Pancreas (tissue), 10 donors: ENCODE results near the gene LHFPL3. TPM values are rescaled to one million over a fixed set of nuclear protein-coding genes. Genes with fewer than 3 reads are reported as not detected.

Experiments
- ATAC-seq, 4 donors: fragments of 200-7000 bp; cut with Tn5 transposase; one replicate each; pipeline versions ENCODE4 v1.8.0 to v1.9.1; 2020; ENCODE audit warnings: mild to moderate bottlenecking in 4 of 4, moderate library complexity in 4 of 4
- DNase-seq, 6 donors: peaks; one replicate each; pipeline ENCODE4 v3.0.0-alpha.2; 2020
- FAIRE-seq: peaks from 2 replicates; lab custom pipeline; 2012; peaks lifted over from hg19 to GRCh38; lab: Jason Lieb, UNC
- H3K27ac ChIP-seq, 4 donors: fragments of 200-600 bp; sonication (generic); 1 replicate in 3 of 4; 2 replicates in 1 of 4; pipeline versions ENCODE4 v1.5.0 to v1.8.0; 2020
- H3K27me3 ChIP-seq, 4 donors: fragments of 200-600 bp; one replicate each; pipeline ENCODE4 v1.8.0; 2021
- H3K36me3 ChIP-seq, 3 donors: fragments of 200-600 bp; sonication (generic) in 1 of 3; one replicate each; pipeline versions ENCODE4 v1.5.0 to v1.8.0; 2020 to 2021
- H3K4me1 ChIP-seq, 3 donors: fragments of 200-600 bp; one replicate each; pipeline ENCODE4 v1.8.0; 2021
- H3K4me3 ChIP-seq, 4 donors: fragments of 200-600 bp; sonication (generic) in 2 of 4; one replicate each; pipeline versions ENCODE4 v1.5.0 to v1.8.0; 2020 to 2021
- H3K9me3 ChIP-seq, 4 donors: fragments of 200-600 bp; one replicate each; pipeline ENCODE4 v1.8.0; 2021
- CTCF ChIP-seq, 4 donors: fragments of 200-600 bp; sonication (generic) in 3 of 4; IDR thresholded peaks; one replicate each; pipeline versions ENCODE4 v1.5.0 to v1.8.0; 2021; ENCODE audit warnings: antibody characterized with exemption in 4 of 4
- WGBS, 2 donors: extraction: QIAGEN DNeasy Blood & Tissue Kit; methylation state at CpG; one replicate each; pipeline ENCODE4 v1.1.7; 2013; 5-methylcytosine and 5-hydroxymethylcytosine counted together
- intact Hi-C, 3 donors: fragments of 100-400 bp; cut with DNase I; formaldehyde crosslinking; loops; one replicate each; pipeline versions ENCODE4 v1.11.1 to v1.14.2; 2022
- polyA plus RNA-seq, 2 donors: library from polyadenylated mRNA; stranded (reverse); fragments of 200-250 nt; gene quantifications; one replicate each; pipeline ENCODE4 v1.2.3, GENCODE V29; 2013
- total RNA-seq, 6 donors: library from RNA; stranded (reverse); fragmentation: NEBNext Ultra II Directional in 4 of 6; extraction: Animal tissue kit (Norgen Biotek cat#: 25700) in 4 of 6; gene quantifications; one replicate each; pipeline versions ENCODE4 v1.2.1 to v1.2.4, GENCODE V29; 2021 to 2023
- donor health status: healthy with polysubstance abuse.
- donor health status: DM: no; HTN: no; CAD: no; lungs with moderate emphysema.
- donor health status: DM: no; HTN: no; CAD: no.
- donor health status: control.
- donor health status: control.
- donor health status: Bipolar disorder and iron deficiency.
- donor health status: DM: yes; HTN: yes; CAD: no.
- donor health status: DM: no; HTN: no; CAD: no.
- donor health status: DM: no; HTN: no; CAD: no.
- donor health status: DM: yes; HTN: yes; CAD: no.

LHFPL3 gene
- total and polyA plus RNA-seq, 8 donors = not detected

- Histone ChIP-seq H3K9me3 (no peaks in the 10 kb centered on the region), H3K4me1 (no peaks in the 10 kb centered on the region), H3K27me3 (no peaks in the 10 kb centered on the region), H3K27ac (no peak overlapping the region), H3K4me3 (no peak overlapping the region), H3K36me3 (no peaks in the 10 kb centered on the region)
- DNase-seq (no peak), FAIRE-seq (no peak), ATAC-seq (no peak)
- 66 to 69% methylated on average over 4 of the region's 4 CpGs for WGBS, 2 donors
- no peak for TF ChIP-seq CTCF (IDR thresholded peaks at IDR 0.05)
- intact Hi-C loops = no loop called here
These were observed 209.7 kb downstream of the LHFPL3 start for GRCh38 chr7:104538152-104538551.

DNA sequence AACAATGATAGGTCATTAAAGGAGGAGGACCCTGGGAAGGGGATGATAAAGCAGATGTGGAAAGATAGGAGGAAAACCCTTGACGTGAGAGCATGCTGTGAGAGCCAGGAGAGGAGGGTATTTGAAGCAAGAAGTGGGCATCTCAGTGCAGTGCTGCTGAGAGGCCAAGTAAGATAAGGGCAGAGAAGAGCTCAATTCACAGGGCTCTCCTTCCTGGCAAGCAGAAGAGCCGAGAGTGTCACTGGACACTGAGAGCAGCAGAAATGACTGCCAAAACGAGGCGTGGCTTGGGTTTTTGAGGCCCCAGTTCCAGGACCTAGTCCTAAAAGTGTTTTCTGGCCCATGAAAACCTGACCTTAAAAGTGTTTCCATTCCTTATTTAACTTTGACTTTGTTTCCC is 213.5 kb downstream of the LHFPL3 start:
- WGBS, 2 donors = 56 to 61% methylated on average over 4 of the region's 4 CpGs
- no peak overlapping the region for H3K27ac ChIP-seq
- H3K27me3 ChIP-seq = no peaks in the 10 kb centered on the region
- TF ChIP-seq CTCF (IDR thresholded peaks at IDR 0.05) = no peak
- no peaks in the 10 kb centered on the region for H3K36me3 ChIP-seq
- DNase-seq = no peak
- ATAC-seq = no peak
- FAIRE-seq = no peak
- no peak overlapping the region for H3K4me3 ChIP-seq
- H3K4me1 ChIP-seq = no peaks in the 10 kb centered on the region
- intact Hi-C loops = no loop called here
- no peaks in the 10 kb centered on the region for H3K9me3 ChIP-seq

- intact Hi-C loops = no loop called here
- DNase-seq = no peak
These were observed 220.5 kb downstream of the LHFPL3 start for GRCh38 chr7:104548861-104549260.

DNA sequence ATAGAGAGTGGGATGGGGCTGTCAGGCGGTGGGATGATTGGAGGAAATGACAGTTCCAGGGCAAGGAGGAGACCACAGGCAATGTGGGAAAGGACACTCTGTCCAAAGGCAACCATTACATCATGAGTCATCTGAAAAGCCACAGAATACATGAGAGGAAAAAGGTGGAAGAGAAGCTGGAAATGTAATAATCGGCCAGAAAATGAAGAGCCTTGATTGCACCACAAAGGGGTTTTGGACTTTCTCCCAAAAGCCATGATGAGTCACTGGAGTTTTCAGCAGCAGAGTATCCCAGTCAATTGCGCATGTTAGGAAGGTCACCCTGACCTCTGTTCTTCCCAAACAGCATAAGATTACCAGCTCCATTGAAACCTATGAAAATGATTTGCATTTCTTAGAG is 222.0 kb downstream of the LHFPL3 start:
- no peak for FAIRE-seq

More at GRCh38 chr7:104548861-104549260, 220.5 kb downstream of the LHFPL3 start:
- TF ChIP-seq CTCF (IDR thresholded peaks at IDR 0.05) = peak in 1 of 4 donors; percentile 33
- H3K4me1 ChIP-seq = no peaks in the 10 kb centered on the region
- WGBS, 2 donors = 7 to 16% methylated on average over 2 of the region's 2 CpGs
- H3K27me3 ChIP-seq = no peaks in the 10 kb centered on the region
- H3K9me3 ChIP-seq = no peaks in the 10 kb centered on the region
- FAIRE-seq (no peak), ATAC-seq (peak; percentile 67 to 82 (median 78))
- H3K4me3 ChIP-seq = no peak overlapping the region
- no peaks in the 10 kb centered on the region for H3K36me3 ChIP-seq
- no peak overlapping the region for H3K27ac ChIP-seq

More for the DNA sequence above, 222.0 kb downstream of the LHFPL3 start:
- Histone ChIP-seq H3K9me3 (no peaks in the 10 kb centered on the region), H3K36me3 (no peaks in the 10 kb centered on the region), H3K27me3 (no peaks in the 10 kb centered on the region), H3K27ac (no peak overlapping the region), H3K4me3 (no peak overlapping the region), H3K4me1 (no peaks in the 10 kb centered on the region)
- intact Hi-C loops = no loop called here
- no peak for TF ChIP-seq CTCF (IDR thresholded peaks at IDR 0.05)
- 52 to 74% methylated on average over 3 of the region's 3 CpGs for WGBS, 2 donors
- ATAC-seq (peak in 2 of 4 donors; percentile 43 to 54), DNase-seq (no peak)
